ENCODE measurements around the gene CCDC50.

The CCDC50 gene

GRCh38 chr3:191430103-191430502 lies 100.9 kb downstream of the CCDC50 start:
- no peak for DNase-seq

- DNase-seq: no peak
Measured at GRCh38 chr3:191431160-191431822, 102.1 kb downstream of the CCDC50 start.

- DNase-seq: no peak
Measured at GRCh38 chr3:191432162-191432561, 103.0 kb downstream of the CCDC50 start.

- no peak for DNase-seq
Measured at GRCh38 chr3:191434024-191434423, 104.8 kb downstream of the CCDC50 start.

GRCh38 chr3:191435981-191436380 lies 106.8 kb downstream of the CCDC50 start:
- DNase-seq: no peak

- DNase-seq: no peak
Measured at GRCh38 chr3:191438150-191438814, 109.1 kb downstream of the CCDC50 start.

- DNase-seq: no peak
Measured at GRCh38 chr3:191440532-191440931, 111.3 kb downstream of the CCDC50 start.

GRCh38 chr3:191441687-191442086 lies 112.5 kb downstream of the CCDC50 start:
- no peak for DNase-seq

- no peak for DNase-seq
Measured at GRCh38 chr3:191444569-191444968, 115.4 kb downstream of the CCDC50 start.

All from stimulated activated naive CD4-positive, alpha-beta T cell treated with Interleukin-2 at 50 U/mL for 16 hours (primary cell).